ENCODE data around the gene SCLT1.

SCLT1 gene

DNA sequence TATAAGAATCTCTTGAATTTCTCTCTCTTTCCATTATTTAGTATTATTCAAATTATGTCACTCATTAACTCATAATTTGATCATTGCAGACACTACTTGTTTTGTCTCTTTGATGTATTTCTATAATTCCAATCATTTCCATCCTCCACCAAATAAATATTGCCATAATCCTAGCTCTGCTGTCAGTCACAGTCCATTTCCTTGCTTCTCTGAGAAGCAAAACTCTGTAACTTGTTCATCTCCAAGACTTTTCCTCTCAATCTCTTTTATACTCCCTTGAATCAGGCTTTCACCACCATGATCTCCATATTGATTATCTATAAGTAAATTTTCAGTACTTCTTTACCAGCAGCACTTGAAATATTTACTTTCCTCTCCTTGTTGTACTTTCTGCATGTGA lies 135.9 kb downstream of the SCLT1 start:
- DNase-seq (ENCODE audit: low spot score), result no peak

DNA sequence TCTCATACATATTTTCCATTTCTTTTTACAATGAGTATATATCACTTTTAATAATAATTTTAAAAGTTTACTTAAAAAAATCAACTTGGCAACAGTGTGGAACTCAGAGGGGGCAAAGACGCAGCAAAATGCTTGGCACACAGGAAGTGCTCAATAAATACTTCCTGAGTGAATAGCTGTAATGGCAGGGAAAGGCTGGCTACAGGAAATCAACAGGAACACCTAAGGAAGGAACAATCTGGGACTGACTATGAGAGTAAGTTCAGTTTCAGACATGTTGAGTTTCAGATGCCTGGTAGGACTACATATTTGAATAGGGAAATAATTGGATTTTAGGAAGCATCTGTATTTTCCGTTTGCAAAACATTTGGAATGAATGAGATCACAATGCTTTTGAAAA lies 137.6 kb downstream of the SCLT1 start:
- DNase-seq (ENCODE audit: low spot score), result no peak

DNA sequence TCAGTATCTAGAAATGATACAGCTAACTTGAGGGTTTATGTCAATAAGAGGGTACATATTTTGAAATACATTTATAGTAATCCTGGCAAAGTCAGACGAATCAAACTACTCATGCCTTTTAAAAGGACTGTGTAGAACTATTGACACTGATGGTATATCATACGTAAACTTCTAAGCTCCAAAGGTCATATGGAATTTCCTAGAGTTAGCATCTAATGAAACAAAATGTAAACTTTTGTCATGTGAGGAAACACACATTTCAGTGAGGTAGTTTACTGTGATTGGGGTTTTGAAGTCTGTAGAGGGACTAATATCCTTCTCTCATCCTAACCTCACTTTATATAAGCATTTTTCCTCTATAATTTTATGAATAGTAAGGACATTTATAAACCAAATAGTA lies 138.4 kb downstream of the SCLT1 start:
- DNase-seq (ENCODE audit: low spot score), result no peak

DNA sequence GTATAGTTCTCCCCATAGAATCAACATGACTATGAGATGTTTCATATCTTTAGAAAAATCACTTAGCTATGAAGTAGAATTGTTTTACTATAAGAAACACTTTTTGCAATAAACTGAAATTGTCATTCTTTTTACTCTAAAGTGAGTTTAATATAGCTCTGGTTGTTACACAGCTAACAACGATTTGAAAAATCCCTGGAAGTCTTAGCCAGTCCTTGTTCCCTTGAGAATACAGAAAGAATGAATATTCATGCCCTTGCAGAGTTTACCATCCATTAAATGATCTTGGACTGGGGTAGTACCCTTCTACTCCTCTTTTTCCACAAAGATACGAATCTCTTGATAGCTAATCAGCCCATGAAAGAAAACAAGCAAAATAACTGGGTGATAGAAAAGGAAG lies 142.0 kb downstream of the SCLT1 start:
- DNase-seq (ENCODE audit: low spot score), result no peak

DNA sequence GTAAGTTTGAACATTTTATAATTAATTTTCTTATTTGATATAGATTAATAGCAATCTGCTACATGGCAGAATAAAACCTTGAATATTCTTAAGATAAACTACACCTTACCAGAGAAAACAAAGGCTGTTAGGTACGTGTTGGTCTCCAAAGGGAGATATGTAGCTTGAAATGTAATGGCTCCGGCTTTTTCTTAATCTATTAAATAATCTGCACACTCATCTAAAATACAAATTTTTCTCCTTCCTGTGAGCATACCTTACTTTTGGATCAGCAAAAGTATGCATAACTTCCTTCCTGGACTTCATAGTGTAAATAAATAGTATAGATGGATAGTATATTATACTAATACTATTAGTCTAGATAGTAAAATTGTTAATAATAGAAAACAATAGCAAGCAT lies 142.5 kb downstream of the SCLT1 start:
- DNase-seq (ENCODE audit: low spot score), result no peak

DNA sequence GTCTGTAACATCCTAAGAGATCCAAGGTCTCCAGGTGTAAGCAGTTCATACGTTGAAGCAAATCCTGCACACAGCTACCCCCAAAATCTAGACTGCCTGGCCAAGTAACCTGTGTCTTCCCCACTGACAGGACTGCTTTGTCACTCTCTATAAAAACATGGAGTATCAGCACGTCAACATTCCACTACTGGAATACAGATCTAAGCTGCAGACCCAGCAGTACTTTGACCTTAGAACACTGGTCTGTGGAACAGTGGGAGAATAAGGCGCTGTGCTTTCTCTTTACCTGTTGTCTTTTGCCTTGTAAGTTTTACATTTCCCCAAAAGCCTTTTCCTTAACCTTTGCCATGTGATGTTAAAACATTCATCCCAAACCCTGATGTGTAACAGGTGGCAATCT lies 146.4 kb downstream of the SCLT1 start:
- no peak for DNase-seq (ENCODE audit: low spot score)

DNA sequence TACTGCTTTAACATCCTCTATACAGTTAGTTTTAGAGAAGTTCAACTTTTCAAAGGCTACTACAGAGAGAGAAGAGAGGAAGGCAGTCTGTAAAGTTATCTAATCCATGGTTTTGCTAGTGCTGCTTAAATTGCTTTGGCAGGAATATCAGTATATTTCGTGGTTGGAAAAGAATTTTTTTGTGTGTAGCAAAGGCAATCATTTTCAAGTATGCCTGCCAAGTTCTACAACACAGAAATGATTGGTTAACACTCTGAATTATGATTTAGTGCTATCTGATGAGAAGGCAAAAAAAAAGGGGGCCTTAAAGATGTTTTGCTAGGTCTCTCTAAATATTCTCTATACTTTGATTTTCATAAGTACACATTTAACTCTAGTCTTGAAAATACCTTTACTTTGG lies 150.7 kb downstream of the SCLT1 start:
- no peak for DNase-seq (ENCODE audit: low spot score)

DNA sequence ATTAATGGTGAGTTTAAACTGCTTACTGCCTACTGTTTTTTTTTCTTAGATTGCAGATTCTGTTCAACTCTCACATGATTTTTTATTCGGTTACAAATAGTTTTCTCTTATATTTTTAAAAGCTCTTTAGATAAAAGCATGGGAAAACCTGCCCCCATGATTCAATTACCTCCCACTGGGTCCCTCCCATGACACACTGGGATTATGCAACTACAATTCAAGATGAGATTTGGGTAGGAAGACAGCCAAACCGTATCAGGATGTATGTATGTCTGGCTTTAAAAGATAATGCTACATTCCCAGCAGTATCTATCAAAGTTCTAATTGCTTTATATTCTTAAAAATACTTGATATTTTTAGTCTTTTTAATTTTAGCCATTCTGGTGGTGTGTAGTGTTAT lies 152.4 kb downstream of the SCLT1 start:
- DNase-seq (ENCODE audit: low spot score), result no peak

DNA sequence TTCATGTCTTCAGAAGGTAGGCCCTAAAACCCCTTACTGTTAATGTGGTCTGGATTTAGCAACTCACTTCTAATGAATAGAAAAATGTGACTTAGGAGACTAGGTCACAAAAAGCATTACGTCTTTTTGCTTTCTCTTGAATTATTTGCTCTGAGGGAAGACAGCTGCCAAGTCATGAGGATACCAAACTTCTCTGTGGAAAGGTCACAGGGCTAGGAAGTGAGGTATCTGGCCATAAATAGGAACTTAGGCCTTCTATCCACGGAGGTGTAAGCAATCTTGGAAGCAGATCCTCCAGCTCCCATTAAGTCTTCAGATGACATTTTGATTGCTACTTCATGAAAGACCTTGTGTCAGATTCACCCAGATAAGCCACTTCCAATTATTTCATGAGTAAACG lies 163.3 kb downstream of the SCLT1 start:
- no peak for DNase-seq (ENCODE audit: low spot score)

DNA sequence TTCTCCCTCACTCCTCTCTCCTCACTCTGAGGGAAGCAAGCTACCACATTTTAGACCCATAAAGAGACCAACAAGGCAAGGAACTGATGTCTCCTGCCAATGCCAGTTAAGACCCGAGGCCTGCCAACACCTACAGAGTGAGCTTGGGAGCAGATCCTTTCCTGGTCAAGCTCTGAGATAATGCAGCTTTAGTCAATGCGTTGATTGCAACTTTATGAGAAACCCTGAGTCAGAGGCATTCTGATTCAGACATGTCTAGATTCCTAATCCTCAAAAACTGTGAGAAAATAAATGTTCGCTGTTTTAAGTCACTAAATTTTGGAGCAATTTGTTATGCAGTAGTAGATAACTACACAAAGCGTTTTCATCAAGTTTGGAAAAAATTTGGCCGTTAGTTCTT lies 168.4 kb downstream of the SCLT1 start:
- DNase-seq (ENCODE audit: low spot score), result no peak

DNA sequence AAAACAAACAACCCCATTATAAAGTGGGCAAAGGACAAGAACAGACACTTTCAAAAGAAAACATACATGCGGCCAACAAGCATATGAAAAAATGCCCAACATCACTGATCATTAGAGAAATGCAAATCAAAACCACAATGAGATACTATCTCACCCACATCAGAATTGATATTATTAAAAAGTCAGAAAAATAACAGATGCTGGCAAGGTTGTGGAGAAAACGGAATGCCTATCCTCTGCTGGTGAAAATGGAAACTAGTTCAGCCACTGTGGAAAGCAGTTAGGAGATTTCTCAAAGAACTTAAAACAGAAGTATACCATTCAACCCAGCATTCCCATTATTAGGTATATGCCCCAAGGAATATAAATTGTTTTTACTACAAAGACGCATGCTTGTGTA lies 171.4 kb downstream of the SCLT1 start:
- DNase-seq (ENCODE audit: low spot score), result no peak

DNA sequence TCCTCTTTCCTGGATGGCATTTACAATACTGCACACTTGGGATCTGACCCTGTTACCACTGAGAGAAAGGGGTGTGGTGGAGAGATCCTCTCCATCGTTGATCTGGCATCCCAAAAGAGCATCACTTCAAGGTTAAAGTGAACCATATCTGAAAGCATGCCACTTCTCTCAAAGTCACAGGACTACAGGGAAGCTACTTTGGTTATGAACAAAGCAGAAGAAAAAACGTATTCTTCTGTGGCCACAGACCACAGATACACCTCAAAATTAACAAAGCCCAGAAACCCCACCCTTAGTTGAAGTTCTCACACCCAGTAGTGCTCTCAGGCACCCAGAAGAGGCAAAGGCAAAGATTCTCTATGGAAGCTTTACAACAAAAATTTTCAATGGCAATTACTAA lies 175.6 kb downstream of the SCLT1 start:
- no peak for DNase-seq (ENCODE audit: low spot score)

DNA sequence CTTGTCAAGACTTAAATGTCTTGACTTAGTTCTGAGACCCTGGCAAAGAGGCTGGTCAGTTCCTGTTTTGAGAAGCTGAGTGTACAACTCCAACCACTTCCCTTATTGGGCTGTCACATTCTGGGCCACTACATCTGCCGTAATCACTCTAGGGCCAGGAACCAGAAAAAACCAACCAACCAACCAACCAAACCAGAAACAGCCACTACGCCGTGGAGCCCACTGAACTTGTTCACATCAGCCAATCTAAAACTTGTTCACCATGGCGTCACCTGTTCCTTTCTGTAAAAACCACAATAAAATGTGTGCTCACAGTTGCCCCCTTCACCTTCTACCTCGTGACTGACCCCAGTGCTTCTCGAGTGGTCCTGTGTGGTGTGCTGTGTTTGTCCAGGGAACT lies 176.5 kb downstream of the SCLT1 start:
- no peak for DNase-seq (ENCODE audit: low spot score)

DNA sequence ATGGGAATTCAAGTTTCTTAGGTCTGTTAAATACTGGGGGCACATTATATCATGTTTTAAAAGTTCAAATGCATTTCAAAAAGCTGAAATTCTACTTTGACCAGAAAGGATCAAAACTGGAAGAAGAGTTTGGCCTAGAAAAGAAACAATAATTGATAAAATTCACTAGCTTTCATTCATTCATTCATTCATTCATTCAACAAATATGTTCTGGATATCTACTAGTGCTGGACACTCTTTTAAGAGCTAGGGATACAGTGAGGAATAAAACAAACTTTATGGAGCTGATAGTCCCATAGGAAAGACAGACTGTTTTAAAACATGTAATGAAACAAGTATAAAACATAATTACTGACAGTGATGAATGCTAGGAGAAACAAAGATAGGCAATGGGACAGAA lies 177.8 kb downstream of the SCLT1 start:
- no peak for DNase-seq (ENCODE audit: low spot score)

DNA sequence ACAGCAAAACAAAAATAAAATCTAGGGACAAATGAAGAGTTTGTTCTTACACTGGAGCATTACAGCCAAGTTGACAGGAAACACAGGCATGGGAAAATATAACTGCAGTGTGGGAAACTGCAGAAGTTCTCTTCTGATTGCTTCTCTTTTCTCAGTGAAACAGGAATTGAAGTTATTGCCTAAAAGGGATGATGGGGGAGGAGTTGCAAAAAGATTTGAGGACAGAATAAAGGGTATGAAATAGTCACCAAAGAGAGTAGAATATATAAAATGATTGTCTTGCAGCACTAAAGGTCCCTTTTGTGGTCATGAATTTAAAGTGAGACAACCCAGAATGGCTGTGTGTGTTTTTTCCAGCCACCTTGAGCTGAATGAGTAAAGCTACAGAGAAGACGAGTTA lies 180.1 kb downstream of the SCLT1 start:
- no peak for DNase-seq (ENCODE audit: low spot score)

DNA sequence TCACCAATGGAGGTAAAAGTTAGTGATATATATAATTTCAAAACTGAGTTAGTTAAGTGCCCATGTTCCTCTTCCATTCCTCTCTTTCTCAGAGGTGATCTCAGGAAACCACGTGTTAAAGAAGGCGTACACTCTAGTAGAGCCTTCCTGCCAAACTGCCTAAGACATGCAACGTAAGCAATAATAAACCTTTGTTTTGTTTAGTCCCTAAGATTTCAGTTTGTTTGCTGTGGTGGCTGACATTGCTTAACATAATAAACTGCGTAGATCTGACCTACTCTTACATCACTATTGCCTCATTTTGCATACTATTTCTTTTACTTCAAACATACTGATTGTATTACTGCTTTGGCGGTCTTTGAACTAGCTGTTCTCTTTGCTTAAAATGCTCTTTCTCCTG lies 184.6 kb downstream of the SCLT1 start:
- no peak for DNase-seq (ENCODE audit: low spot score)

DNA sequence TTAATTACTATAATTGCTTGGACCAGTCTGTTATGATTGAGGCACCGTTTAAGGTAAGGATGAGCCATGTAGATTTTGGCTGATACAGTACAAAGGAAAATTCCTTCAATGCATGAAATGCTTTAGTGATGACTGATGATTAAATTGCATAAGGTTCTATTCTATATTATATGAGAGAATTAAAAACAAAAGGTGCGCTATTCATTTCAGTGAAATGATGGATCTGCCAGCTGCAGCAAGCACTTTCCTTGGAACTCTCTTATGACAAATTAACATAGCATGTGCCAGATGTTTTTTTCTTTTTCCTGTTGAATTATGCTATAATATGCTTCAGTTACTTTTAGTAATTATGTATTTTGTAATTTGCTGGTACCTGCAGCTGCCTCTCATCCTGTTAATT lies 185.4 kb downstream of the SCLT1 start:
- no peak for DNase-seq (ENCODE audit: low spot score)

DNA sequence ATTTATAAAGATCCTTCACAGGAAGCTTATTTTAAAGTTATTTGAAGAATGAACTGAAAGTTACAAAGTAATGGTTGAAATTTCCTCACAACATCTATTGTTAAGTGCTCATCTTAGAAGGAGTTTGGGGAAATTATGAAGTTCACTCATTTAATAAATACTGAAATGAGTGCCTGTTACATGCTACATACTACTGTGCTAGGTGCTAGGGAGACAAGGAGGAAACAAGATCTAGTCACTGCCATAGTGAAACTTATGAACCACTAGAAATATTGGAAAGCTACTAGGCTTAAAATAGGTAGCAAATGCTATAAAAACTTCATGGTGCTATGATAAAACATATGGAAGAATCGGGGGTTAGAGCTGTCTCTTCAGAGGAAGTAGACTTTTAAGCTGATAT lies 186.8 kb downstream of the SCLT1 start:
- DNase-seq (ENCODE audit: low spot score), result no peak

DNA sequence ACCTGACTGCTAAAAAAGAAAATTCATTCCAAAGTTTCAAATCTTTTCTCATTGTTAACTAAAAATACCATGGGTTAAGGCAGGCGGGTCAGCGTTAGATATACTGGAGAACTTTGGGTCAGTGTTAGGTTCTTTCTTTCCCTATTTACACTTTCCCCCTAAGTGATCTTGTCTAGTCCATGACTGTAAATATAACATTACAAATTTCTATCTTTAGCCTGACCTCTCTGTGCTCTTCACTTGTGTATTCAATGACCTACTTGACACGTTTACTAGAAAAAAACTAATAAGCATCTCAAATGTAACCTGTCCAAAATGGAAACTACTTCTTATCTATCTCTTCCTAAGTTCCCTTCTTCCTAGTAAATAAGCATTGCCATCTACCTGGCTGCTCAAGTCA lies 188.5 kb downstream of the SCLT1 start:
- DNase-seq (ENCODE audit: low spot score), result no peak

DNA sequence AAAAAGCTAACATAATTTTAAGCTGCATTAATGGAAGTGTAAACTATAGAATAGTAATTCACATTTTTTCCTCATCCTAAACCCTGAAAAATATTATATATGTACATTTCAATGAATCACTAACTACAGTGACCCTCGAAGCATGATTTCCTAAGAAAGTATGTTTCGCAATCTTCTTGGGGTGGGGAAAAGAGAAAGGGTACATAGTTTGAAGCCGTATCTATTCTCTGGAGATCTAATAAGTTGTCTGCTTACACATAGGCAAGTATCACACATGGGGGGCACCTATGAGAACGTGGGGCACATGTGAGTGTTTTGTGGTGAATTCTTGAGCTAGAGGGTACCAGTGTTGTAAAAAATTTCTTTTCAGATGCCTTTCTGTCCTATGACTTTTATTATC lies 212.7 kb downstream of the SCLT1 start:
- no peak for DNase-seq (ENCODE audit: low spot score)

DNA sequence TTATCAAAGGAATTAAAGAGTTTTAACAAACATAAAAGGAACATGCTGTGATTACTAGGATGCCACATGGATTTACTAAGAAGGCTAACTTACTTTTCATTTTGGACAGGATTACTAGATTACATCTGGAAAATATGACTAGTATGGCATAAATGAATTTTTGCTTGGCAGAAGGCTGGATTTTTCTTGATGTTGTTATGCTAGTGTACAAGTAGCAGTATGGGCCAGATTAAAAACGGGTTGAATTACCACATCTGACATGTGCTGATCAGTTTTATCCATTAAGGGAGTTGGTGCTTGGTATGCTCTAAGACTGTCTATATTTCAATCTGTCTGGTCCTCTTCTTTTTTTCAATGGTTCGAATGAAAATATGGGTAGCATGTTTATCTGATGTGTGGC lies 213.4 kb downstream of the SCLT1 start:
- DNase-seq (ENCODE audit: low spot score), result no peak

DNA sequence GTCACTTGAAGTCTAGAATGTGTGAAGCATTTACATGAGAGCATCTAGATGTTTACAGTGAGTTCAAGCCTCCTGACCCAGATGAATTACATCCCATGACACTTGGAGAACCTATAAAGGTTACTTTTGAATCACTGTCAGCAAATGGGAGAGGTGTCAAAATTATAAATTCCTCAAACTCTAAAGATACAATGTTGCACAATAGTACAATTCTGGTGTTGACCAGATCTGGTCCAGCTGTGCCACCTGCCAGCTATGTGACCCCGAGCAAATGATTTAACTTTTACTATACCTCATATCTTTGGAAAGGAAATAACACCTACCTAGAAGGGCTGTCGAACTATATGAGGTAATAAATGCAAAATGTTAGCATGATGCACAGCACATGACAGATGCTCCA lies 214.1 kb downstream of the SCLT1 start:
- no peak for DNase-seq (ENCODE audit: low spot score)

DNA sequence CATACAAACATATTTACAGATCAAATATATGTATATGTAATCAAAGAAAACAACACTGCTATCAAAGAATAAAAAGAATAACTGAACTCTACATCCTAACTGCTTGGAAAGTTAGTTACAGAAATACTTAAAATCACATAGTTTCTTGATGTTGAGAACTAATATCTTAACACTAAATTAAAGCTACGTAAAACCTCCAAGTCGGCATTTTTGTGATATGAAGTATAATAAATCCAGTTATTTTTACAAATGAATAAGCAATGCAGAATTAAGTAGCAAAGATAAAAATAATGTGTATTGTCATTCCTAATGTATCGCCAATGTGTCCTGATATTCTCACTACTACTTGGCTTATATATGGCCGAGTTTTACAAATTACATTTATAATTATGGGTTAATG lies 215.4 kb downstream of the SCLT1 start:
- no peak for DNase-seq (ENCODE audit: low spot score)

DNA sequence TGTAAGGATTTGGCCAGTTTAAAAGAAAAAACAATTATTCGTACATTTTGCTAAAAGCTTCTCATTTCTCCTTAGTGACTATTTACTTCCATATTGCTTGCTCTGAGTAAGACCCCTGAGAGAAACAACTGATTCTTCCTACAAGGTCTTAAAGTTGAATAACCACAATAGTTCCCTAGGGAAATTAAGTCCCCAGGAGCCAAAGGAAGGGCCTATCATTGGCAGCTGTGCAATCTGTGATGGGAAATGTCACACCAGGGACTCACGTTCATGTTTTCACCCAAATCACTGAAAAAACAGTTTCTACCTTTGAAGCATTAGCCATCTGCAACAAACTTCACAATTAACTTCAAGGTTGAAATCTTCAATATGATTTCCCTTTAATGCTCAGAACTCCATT lies 217.1 kb downstream of the SCLT1 start:
- DNase-seq (ENCODE audit: low spot score), result no peak

DNA sequence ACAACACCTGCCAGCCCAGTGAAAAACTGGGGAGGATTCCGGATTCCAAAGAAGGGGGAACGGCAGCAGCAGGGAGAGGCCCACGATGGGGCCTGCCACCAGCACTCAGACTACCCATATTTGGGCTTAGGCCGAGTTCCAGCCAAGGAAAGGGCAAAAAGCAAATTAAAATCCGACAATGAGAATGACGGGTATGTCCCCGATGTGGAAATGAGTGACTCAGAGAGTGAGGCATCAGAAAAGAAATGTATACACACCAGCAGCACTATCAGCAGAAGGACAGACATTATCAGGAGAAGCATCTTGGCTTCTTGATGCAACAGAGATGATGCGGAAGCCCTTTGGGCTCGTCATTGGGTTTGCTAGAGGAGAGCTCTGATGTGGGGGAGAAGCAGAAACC lies 221.4 kb downstream of the SCLT1 start:
- DNase-seq (ENCODE audit: low spot score), result peak; percentile 58
